ENCODE results near the gene TTC21A. TPM values are rescaled to one million over a fixed set of nuclear protein-coding genes. Genes with fewer than 3 reads are reported as not detected.

TTC21A gene
- total RNA-seq, 1 experiment from 2014 or later, result 1.7 TPM

GRCh38 chr3:39144095-39144747 lies 36.7 kb downstream of the TTC21A start:
- Histone ChIP-seq H3K18ac (ENCODE audit: insufficient read length, low read depth, low read length) (no peak overlapping the region), H3K79me1 (ENCODE audit: insufficient read depth, low read depth, low read length, poor library complexity, severe bottlenecking) (no peaks in the 10 kb centered on the region), H4K20me1 (ENCODE audit: control insufficient read depth, insufficient read depth, insufficient read length) (no peaks in the 10 kb centered on the region), H3K9me3 (ENCODE audit: control insufficient read depth, low read depth, low read length) (no peaks in the 10 kb centered on the region), H3T11ph (ENCODE audit: low read length) (no peak overlapping the region), H3K14ac (ENCODE audit: insufficient read depth, low read length) (no peak overlapping the region), H3K9ac (ENCODE audit: extremely low read depth, insufficient read length, low read length) (no peak overlapping the region), H4K5ac (ENCODE audit: insufficient read length, low read depth, low read length) (no peak overlapping the region), H3K27ac (ENCODE audit: insufficient read length, low read depth, low read length) (no peak overlapping the region), H4K91ac (ENCODE audit: insufficient read length, low read depth, low read length) (no peak overlapping the region), H2AFZ (ENCODE audit: low read length) (no peak overlapping the region), H3K23me2 (ENCODE audit: insufficient read length, low read depth, low read length, poor library complexity, severe bottlenecking) (no peaks in the 10 kb centered on the region), H2BK15ac (ENCODE audit: low read depth, low read length) (no peak overlapping the region), H2BK20ac (ENCODE audit: low read depth, low read length, poor library complexity, severe bottlenecking) (no peak overlapping the region), H3K23ac (ENCODE audit: insufficient read length, low read depth, low read length) (no peak overlapping the region), H3K4me2 (ENCODE audit: insufficient read depth, insufficient read length, low read length) (no peak overlapping the region), H2BK12ac (ENCODE audit: insufficient read length, low read depth, low read length) (no peak overlapping the region), H3K4me1 (ENCODE audit: insufficient read depth, low read length) (peaks cover 16% of the 10 kb centered on the region; the same call in 1 of the 2 replicates), H4K8ac (replicated peaks; ENCODE audit: insufficient read length, low read depth, low read length) (no peak overlapping the region), H2AK5ac (ENCODE audit: insufficient read length, low read length) (no peak overlapping the region), H3K27me3 (ENCODE audit: insufficient read depth, low read length) (no peaks in the 10 kb centered on the region), H3K4ac (ENCODE audit: low read depth, low read length) (no peak overlapping the region), H2BK120ac (ENCODE audit: low read depth, low read length, poor library complexity, severe bottlenecking) (no peak overlapping the region), H3K56ac (ENCODE audit: insufficient read length, low read depth, low read length) (no peak overlapping the region), H2BK5ac (ENCODE audit: insufficient read length, low read length) (no peak overlapping the region), H3K79me2 (ENCODE audit: insufficient read depth, low read length) (no peaks in the 10 kb centered on the region; the same call in 1 of the 2 replicates)
- WGBS (ENCODE audit: extremely low coverage, insufficient read length, low lambda C conversion rate), result no CpG with 5 or more reads among the region's 20 CpGs
- DNase-seq, result peak; percentile 26
- Mint-ChIP-seq H3K9me3 (no peaks in the 10 kb centered on the region), H3K4me3 (no peak overlapping the region), H3K4me1 (peaks cover 29 to 34% of the 10 kb centered on the region in 2 experiments), H3K27ac (no peak overlapping the region), H3K36me3 (ENCODE audit: insufficient read depth in 1 of 3, low read depth in 3 of 3) (peaks cover 14 to 56% (median 44%) of the 10 kb centered on the region in 3 experiments; a peak in 6 of 7 replicates), H3K27me3 (ENCODE audit: low read depth) (0 out of 2 replicates have a peak, but pooled peaks cover 2% of the 10 kb centered on the region)
- TF ChIP-seq CTCF (conservative IDR thresholded peaks at IDR 0.05), result no peak
